HL-60 (cell line): ENCODE results near the gene COL4A3.

ENCODE experiments used
- CTCF ChIP-seq: IDR thresholded peaks from one replicate; pipeline ENCODE4 v1.5.1; 2011; ENCODE audit warnings: low read length, control low read depth, inconsistent platforms; ENCODE audit not compliant: insufficient read depth
- GABPA ChIP-seq: IDR thresholded peaks from 2 replicates; pipeline ENCODE4 v1.6.1; 2012; ENCODE audit warnings: low read depth
- POLR2AphosphoS5 ChIP-seq: IDR thresholded peaks from 2 replicates; pipeline ENCODE4 v1.6.1; 2012; ENCODE audit warnings: low read depth
- REST ChIP-seq: IDR thresholded peaks from 2 replicates; pipeline ENCODE4 v1.6.1; 2012; ENCODE audit warnings: low read depth; ENCODE audit not compliant: insufficient replicate concordance

- TF ChIP-seq CTCF (no peak), GABPA (no peak), POLR2AphosphoS5 (no peak), REST (no peak)
These were observed 403 bp downstream of the COL4A3 start for GRCh38 chr2:227164763-227165291.
